SK-N-SH (cell line): ENCODE data around the gene FOXE3. TPM values are rescaled to one million over a fixed set of nuclear protein-coding genes. Genes with fewer than 3 reads are reported as not detected.

Experiments used
- CTCF ChIA-PET: fragments of 300-600, 350-600 bp; formaldehyde crosslinking; extraction: SDS; loops from one replicate; lab custom pipeline; 2021; lab: Yijun Ruan, JAX
- POLR2A ChIA-PET: fragments of 350-600 bp; sonication (Branson Sonifier 250); formaldehyde crosslinking; extraction: SDS; loops from one replicate; lab custom pipeline; 2020; ENCODE audit warnings: antibody characterized with exemption, inconsistent platforms; lab: Yijun Ruan, JAX
- DNase-seq: peaks from one replicate; pipeline ENCODE4 v3.0.0; 2012
- H2AFZ ChIP-seq: fragments of 200-600 bp; sonication (generic); 2 replicates; pipeline ENCODE4 v1.8.1; 2016; ENCODE audit warnings: antibody characterized with exemption, mild to moderate bottlenecking, low read depth
- H3F3A ChIP-seq: fragments of 200-600 bp; sonication (generic); replicated peaks from 2 replicates; pipeline ENCODE3; 2016; ENCODE audit warnings: antibody characterized with exemption, mild to moderate bottlenecking; ENCODE audit not compliant: insufficient read depth
- H3K27ac ChIP-seq, 2 experiments: fragments of 200-500 bp in 1 of 2; fragments of 200-600 bp in 1 of 2; sonication (Bioruptor generic) in 1 of 2; sonication (generic), shearing (Covaris generic) in 1 of 2; 2 replicates each; pipeline versions ENCODE4 v1.5.1 to v1.6.1; 2014 to 2016; ENCODE audit warnings: low read depth in 2 of 2, inconsistent platforms in 1 of 2, low read length in 1 of 2, mild to moderate bottlenecking in 1 of 2, mixed read lengths in 1 of 2
- H3K27me3 ChIP-seq: fragments of 200-600 bp; sonication (generic), shearing (Covaris generic); 2 replicates; pipeline ENCODE4 v1.6.1; 2016; ENCODE audit warnings: mixed run types; ENCODE audit not compliant: insufficient read depth
- H3K36me3 ChIP-seq, 2 experiments: fragments of 200-500 bp in 1 of 2; fragments of 200-600 bp in 1 of 2; sonication (Bioruptor generic) in 1 of 2; sonication (generic) in 1 of 2; replicated peaks in 1 of 2; 2 replicates each; pipeline versions ENCODE3 to v1.5.1; 2014 to 2016; ENCODE audit warnings: low read length in 1 of 2, mild to moderate bottlenecking in 1 of 2; ENCODE audit not compliant: insufficient read depth in 2 of 2, control insufficient read depth in 1 of 2
- H3K4me1 ChIP-seq, 2 experiments: fragments of 200-500 bp in 1 of 2; fragments of 200-600 bp in 1 of 2; sonication (Bioruptor generic) in 1 of 2; sonication (generic), shearing (Covaris generic) in 1 of 2; 2 replicates each; pipeline versions ENCODE4 v1.5.1 to v1.6.1; 2014 to 2016; ENCODE audit warnings: low read depth in 1 of 2, low read length in 1 of 2, mixed run types in 1 of 2; ENCODE audit not compliant: insufficient read depth in 2 of 2, control insufficient read depth in 1 of 2
- H3K4me2 ChIP-seq: fragments of 200-600 bp; sonication (generic), shearing (Covaris generic); 2 replicates; pipeline ENCODE4 v1.6.1; 2017; ENCODE audit warnings: mixed run types
- H3K4me3 ChIP-seq, 2 experiments: fragments of 200-500 bp in 1 of 2; fragments of 200-600 bp in 1 of 2; sonication (Bioruptor generic) in 1 of 2; sonication (generic), shearing (Covaris generic) in 1 of 2; 2 replicates each; pipeline versions ENCODE4 v1.5.1 to v1.8.1; 2014 to 2016; ENCODE audit warnings: low read depth in 2 of 2, inconsistent platforms in 1 of 2, low read length in 1 of 2, mild to moderate bottlenecking in 1 of 2, mixed read lengths in 1 of 2, moderate library complexity in 1 of 2
- H3K79me2 ChIP-seq: fragments of 200-600 bp; sonication (generic); 2 replicates; pipeline ENCODE4 v1.8.1; 2017; ENCODE audit warnings: mild to moderate bottlenecking; ENCODE audit not compliant: insufficient read depth
- H3K9ac ChIP-seq: fragments of 200-600 bp; sonication (generic); 2 replicates; pipeline ENCODE4 v1.6.1; 2017; ENCODE audit warnings: mixed run types
- H3K9me2 ChIP-seq: fragments of 200-600 bp; sonication (generic); 2 replicates; pipeline ENCODE4 v1.6.1; 2017; ENCODE audit warnings: mixed run types
- H3K9me3 ChIP-seq: fragments of 200-600 bp; sonication (generic); 2 replicates; pipeline ENCODE4 v1.6.1; 2017; ENCODE audit warnings: mixed run types, mild to moderate bottlenecking, moderate library complexity
- H4K20me1 ChIP-seq: fragments of 200-600 bp; sonication (generic); 2 replicates; pipeline ENCODE4 v1.6.1; 2017; ENCODE audit warnings: mild to moderate bottlenecking, mixed run types; ENCODE audit not compliant: insufficient read depth
- CHD2 ChIP-seq: fragments of 150-350 bp; IDR thresholded peaks from 2 replicates; pipeline ENCODE4 v1.6.1; 2018; ENCODE audit warnings: low read length; ENCODE audit not compliant: partially characterized antibody
- CTCF ChIP-seq: fragments of 200-600 bp; sonication (generic); IDR thresholded peaks from 2 replicates; pipeline ENCODE4 v1.6.1; 2017; ENCODE audit warnings: antibody characterized with exemption, mild to moderate bottlenecking, moderate library complexity
- FOSL2 ChIP-seq: IDR thresholded peaks from 2 replicates; pipeline ENCODE4 v1.4.0; 2012; ENCODE audit warnings: low read depth, mild to moderate bottlenecking, moderate library complexity, borderline replicate concordance
- FOXM1 ChIP-seq: IDR thresholded peaks from 2 replicates; pipeline ENCODE4 v1.4.0; 2012; ENCODE audit warnings: low read depth, mild to moderate bottlenecking
- GATA2 ChIP-seq: sonication (generic); formaldehyde crosslinking; IDR thresholded peaks from 2 replicates; pipeline ENCODE4 v1.5.0; 2020; ENCODE audit warnings: mild to moderate bottlenecking, missing genetic modification reagents
- JUND ChIP-seq: IDR thresholded peaks from 2 replicates; pipeline ENCODE4 v1.4.0; 2012
- MEF2A ChIP-seq: IDR thresholded peaks from 2 replicates; pipeline ENCODE4 v1.4.0; 2012; ENCODE audit warnings: low read depth, borderline replicate concordance
- MXI1 ChIP-seq: IDR thresholded peaks from 2 replicates; pipeline ENCODE4 v1.6.1; 2012; ENCODE audit warnings: mild to moderate bottlenecking, low read depth, low read length, improper control_type of control experiment
- NFIC ChIP-seq: IDR thresholded peaks from 2 replicates; pipeline ENCODE4 v1.4.0; 2012; ENCODE audit warnings: borderline replicate concordance
- NRF1 ChIP-seq: IDR thresholded peaks from 2 replicates; pipeline ENCODE4 v1.6.1; 2012; ENCODE audit warnings: low read depth, mild to moderate bottlenecking, low read length
- PBX3 ChIP-seq: IDR thresholded peaks from 2 replicates; pipeline ENCODE4; 2012
- RCOR1 ChIP-seq: fragments of 150-350 bp; IDR thresholded peaks from 2 replicates; pipeline ENCODE4 v1.6.1; 2017; ENCODE audit warnings: antibody characterized with exemption, low read length
- RFX5 ChIP-seq: IDR thresholded peaks from 2 replicates; pipeline ENCODE4 v1.6.1; 2012; ENCODE audit warnings: mild to moderate bottlenecking, improper control_type of control experiment, low read length
- RXRA ChIP-seq: IDR thresholded peaks from 2 replicates; pipeline ENCODE4 v1.4.0; 2012; ENCODE audit warnings: low read depth, mild to moderate bottlenecking, borderline replicate concordance
- TCF12 ChIP-seq: IDR thresholded peaks from 2 replicates; pipeline ENCODE4 v1.4.0; 2012
- USF2 ChIP-seq: fragments of 150-350 bp; IDR thresholded peaks from 2 replicates; pipeline ENCODE4 v1.6.1; 2017; ENCODE audit warnings: antibody characterized with exemption, low read length, low read depth, borderline replicate concordance
- YY1 ChIP-seq: IDR thresholded peaks from 2 replicates; pipeline ENCODE4 v1.4.0; 2012; ENCODE audit warnings: low read depth, mild to moderate bottlenecking
- ZBTB33 ChIP-seq: IDR thresholded peaks from 2 replicates; pipeline ENCODE4 v1.4.0; 2012; ENCODE audit warnings: low read depth, borderline replicate concordance
- WGBS: methylation state at CpG from one replicate; pipeline ENCODE4 v1.1.6; 2017; ENCODE audit warnings: low lambda C conversion rate; 5-methylcytosine and 5-hydroxymethylcytosine counted together
- polyA plus RNA-seq, 3 experiments: library from polyadenylated mRNA; depleted of rRNA; stranded (reverse); fragments of >200 nt; gene quantifications; 2 replicates each; pipeline ENCODE4 v1.2.3, GENCODE V29; 2012

The FOXE3 gene
- polyA plus RNA-seq, 1 of the 3 experiments (the other 2 are of a cell fraction): not detected

GRCh38 chr1:47384083-47384482 lies 32.0 kb upstream of the FOXE3 start:
- Histone ChIP-seq H3K4me2 (no peak overlapping the region), H3F3A (peaks cover 6% of the 10 kb centered on the region), H3K79me2 (no peaks in the 10 kb centered on the region), H3K9me2 (no peaks in the 10 kb centered on the region), H3K4me3 (no peak overlapping the region), H3K27me3 (no peaks in the 10 kb centered on the region), H3K9ac (no peak overlapping the region), H3K9me3 (no peaks in the 10 kb centered on the region), H3K4me1 (peaks cover 0 to 10% of the 10 kb centered on the region in 2 experiments; a peak in 1 of 4 replicates), H3K27ac (no peak overlapping the region), H4K20me1 (0 out of 2 replicates have a peak, but pooled peaks cover 7% of the 10 kb centered on the region), H2AFZ (no peak overlapping the region), H3K36me3 (peaks cover 23 to 26% of the 10 kb centered on the region in 2 experiments)
- CTCF ChIA-PET: interaction anchor here (2.0 kb wide), 1 partner anchor 326 kb away, joined by 4 read pairs; no protein-coding TSS in a partner anchor
- DNase-seq: no peak
- TF ChIP-seq RFX5 (no peak), NRF1 (no peak), MEF2A (no peak), RXRA (no peak)
- 94% methylated on average over 3 of the region's 3 CpGs for WGBS
- POLR2A ChIA-PET: no interaction called here

- no peak overlapping the region for H3K4me3 ChIP-seq
- no peak overlapping the region for H3K9ac ChIP-seq
- H3K9me3 ChIP-seq: no peaks in the 10 kb centered on the region
- H3K36me3 ChIP-seq: peaks cover 16 to 17% of the 10 kb centered on the region in 2 experiments
- peaks cover 6% of the 10 kb centered on the region for H3F3A ChIP-seq
- no peak for TF ChIP-seq RXRA
- no peak for TF ChIP-seq NFIC
- TF ChIP-seq TCF12: no peak
- no peak for TF ChIP-seq USF2
- no peak for TF ChIP-seq CTCF
- TF ChIP-seq MXI1: no peak
- TF ChIP-seq FOXM1: no peak
- no peak for TF ChIP-seq YY1
- no peak for TF ChIP-seq FOSL2
- no peak for TF ChIP-seq CHD2
- no peak for TF ChIP-seq JUND
- TF ChIP-seq GATA2: no peak
- no peak for TF ChIP-seq NRF1
- TF ChIP-seq ZBTB33: no peak
- no peak for TF ChIP-seq RCOR1
- TF ChIP-seq PBX3: no peak
- TF ChIP-seq, all 33 proteins: peak for 0
- H3K4me1 ChIP-seq: peaks cover 0 to 10% of the 10 kb centered on the region in 2 experiments; a peak in 1 of 4 replicates
- CTCF ChIA-PET: interaction anchor here (2.0 kb wide), 1 partner anchor 325 kb away, joined by 4 read pairs; no protein-coding TSS in a partner anchor
- H3K4me2 ChIP-seq: no peak overlapping the region
- H2AFZ ChIP-seq: no peak overlapping the region
- 87% methylated on average over 6 of the region's 6 CpGs for WGBS
- H3K9me2 ChIP-seq: no peaks in the 10 kb centered on the region
- H4K20me1 ChIP-seq: 0 out of 2 replicates have a peak, but pooled peaks cover 7% of the 10 kb centered on the region
- POLR2A ChIA-PET: no interaction called here
- no peak for DNase-seq
- no peak overlapping the region for H3K27ac ChIP-seq
- H3K27me3 ChIP-seq: no peaks in the 10 kb centered on the region
- H3K79me2 ChIP-seq: no peaks in the 10 kb centered on the region
These were observed 31.1 kb upstream of the FOXE3 start for GRCh38 chr1:47385020-47385419.
